D341Med (cell line): ENCODE measurements around the gene GPC4.
A peak's percentile ranks its signal among the peaks of the same experiment; 100 is the strongest.

ENCODE experiments used
- DNase-seq: peaks from one replicate; pipeline ENCODE4 v3.0.0; 2012; ENCODE audit warnings: low spot score

Gene GPC4

GRCh38 chrX:133415276-133416105, at the start of gene GPC4:
Gene GPC4 (minus strand): TSS chrX:133415489. CDS start chrX:133414965, 524 bp downstream.
- peak; percentile 53 for DNase-seq

- no peak for DNase-seq
These were observed 45.9 kb upstream of the GPC4 start for GRCh38 chrX:133461231-133461630.

DNA sequence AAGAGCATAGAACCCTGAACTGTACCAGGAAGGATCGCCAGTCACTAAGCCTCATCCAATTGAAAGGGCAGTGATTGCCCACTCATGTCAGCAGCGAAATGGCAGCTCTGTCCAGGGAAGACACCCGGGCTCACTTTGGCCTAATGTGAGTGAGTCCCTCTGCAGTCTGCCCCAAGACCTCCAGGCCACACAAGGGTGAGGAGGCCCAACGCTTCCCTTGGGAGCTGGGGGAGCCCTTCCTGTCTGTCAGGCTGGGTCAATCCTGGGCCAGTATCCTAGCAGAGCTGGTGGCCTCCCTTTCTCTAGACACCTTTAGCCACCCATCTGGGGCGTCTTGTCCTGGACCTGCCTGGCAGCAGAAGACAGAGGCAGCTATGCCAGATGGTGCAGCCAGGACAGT, 39.6 kb upstream of the GPC4 start:
- DNase-seq: no peak

DNA sequence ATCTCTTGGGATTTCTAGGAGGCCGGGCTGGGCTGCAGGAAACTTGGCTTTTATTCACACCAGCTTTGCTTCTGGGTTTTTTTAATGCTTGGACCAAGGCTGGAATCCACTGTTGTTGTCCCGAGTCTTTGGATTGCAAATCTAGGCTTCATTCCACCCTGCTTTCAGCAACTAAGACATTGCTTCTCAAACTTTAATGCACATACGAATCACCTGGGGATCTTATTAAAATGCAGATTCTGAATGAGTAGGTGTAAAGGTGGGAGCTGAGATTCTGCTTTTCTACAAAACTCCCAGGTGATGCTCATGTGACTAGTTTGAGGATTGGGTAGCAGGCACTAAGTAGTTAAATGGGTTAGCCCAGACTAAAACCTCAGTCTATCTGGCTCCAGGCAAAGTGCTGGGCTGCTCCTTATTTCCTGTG, 39.2 kb upstream of the GPC4 start:
- no peak for DNase-seq

GRCh38 chrX:133448512-133449076, 33.3 kb upstream of the GPC4 start:
- no peak for DNase-seq

- no peak for DNase-seq
These were observed 29.9 kb upstream of the GPC4 start for GRCh38 chrX:133444952-133445831.

- no peak for DNase-seq
These were observed 28.9 kb upstream of the GPC4 start for GRCh38 chrX:133444196-133444595.

DNA sequence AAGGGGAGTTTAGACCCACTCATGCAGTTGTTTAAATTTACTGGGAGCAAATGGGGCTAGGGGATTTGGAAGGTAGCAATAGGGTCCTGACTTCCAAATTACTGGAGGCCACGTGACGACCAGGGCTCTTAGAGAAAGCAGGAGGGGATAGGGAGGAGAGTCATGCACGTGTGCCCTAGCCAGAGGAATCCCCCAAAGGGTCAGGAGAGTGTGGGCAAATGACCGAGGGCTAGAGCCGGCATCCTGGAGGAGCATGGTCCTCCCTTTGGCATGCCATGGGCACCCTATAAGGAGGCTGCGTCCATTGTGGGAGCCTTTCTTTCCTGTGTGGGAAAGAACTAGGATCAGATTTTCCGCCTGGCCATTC, 25.5 kb upstream of the GPC4 start:
- no peak for DNase-seq

- no peak for DNase-seq
These were observed 24.9 kb upstream of the GPC4 start for GRCh38 chrX:133440081-133440796.

GRCh38 chrX:133437766-133438165, 22.5 kb upstream of the GPC4 start:
- no peak for DNase-seq

DNA sequence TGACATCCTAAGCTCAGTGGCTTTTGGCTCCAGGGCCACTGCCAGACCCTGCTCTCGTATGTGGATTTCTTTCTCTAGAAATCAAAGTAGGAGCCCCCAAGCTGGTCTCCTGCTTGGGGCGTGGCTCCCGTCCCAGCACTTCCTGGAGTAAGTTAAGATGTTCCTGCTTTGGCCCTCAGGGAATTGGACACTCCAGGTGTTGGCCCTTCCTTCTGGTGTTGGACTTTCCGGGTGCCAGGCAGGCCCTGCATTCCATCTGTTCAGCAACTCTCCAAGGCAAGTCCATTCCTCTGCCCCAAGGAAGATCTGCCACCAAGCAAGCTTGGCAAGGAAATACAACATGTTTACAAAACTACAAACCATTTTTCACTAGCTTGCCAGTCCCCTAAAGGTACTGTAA, 22.1 kb upstream of the GPC4 start:
- no peak for DNase-seq

DNA sequence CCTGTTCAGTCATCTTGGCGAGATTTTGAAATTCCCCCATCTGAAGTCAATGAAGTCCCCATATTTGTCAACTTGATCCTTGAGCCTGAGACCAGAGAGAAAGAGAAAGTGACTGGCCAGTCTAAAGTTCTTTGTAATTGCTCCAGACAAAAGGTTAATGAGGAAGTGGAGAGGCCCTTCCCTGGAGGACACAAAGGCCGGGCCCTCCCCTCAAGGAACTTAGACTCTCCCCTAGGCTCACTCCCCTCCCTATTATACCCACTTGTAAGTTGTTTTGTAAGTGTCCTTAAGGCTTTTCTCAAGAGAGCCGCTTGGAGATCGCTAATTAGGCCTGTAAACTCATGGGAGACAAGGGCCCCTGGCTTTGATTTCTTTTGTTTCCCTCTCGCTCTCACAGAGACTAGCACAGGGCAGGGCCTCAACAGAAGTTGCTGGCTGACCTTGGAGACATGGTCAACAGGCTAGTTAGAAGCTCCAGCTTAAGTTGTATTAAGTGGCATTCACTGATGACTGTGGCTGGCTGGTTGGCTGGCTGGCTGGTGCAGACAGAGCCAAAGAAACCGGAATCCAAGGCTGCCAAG, 20.3 kb upstream of the GPC4 start:
- DNase-seq: no peak

DNA sequence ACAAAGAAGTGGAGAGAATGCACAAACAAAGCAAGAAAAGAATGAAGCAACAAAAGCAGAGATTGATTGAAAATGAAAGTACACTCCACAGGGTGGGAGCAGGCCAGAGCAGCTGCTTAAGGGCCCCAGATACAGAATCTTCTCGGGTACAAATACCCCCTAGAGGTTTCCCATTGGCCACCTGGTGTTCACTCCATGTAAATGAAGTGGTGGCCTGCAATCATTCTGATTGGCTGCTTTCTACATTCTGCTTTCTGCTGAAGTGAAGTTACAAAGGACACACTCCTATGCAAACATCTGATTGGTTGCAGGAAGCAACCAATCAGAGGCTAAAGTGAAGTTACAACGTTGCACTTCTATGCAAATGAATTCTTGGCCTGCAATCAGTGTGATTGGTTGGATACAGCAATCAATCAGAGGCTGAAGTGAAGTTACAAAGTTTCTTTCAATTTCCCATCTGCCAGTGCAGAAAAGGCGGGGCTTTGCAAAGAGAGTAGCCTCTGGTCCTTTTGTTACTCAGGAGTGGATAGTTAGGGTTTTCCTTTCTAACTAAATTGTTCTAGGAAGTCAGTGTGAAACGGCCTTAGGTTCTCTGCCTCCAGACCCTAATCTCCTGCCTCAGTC, 19.0 kb upstream of the GPC4 start:
- DNase-seq: no peak

DNA sequence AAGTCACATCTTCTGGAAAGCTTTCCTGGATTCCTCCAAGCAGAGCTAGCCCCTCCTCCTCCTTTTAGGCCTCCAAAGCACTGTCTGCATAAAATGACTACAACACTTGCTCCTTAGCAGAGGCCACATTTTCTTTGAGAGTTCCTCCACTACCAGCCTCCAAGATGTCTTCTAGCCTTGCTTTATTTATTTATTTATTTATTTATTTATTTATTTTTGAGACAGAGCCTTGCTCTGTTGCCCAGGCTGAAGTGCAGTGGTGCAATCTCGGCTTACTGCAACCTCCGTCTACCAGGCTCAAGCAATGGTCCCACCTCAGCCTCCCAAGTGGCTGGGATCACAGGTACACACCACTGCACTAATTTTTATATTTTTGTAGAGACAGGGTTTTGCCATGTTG, 4.6 kb upstream of the GPC4 start:
- no peak for DNase-seq

DNA sequence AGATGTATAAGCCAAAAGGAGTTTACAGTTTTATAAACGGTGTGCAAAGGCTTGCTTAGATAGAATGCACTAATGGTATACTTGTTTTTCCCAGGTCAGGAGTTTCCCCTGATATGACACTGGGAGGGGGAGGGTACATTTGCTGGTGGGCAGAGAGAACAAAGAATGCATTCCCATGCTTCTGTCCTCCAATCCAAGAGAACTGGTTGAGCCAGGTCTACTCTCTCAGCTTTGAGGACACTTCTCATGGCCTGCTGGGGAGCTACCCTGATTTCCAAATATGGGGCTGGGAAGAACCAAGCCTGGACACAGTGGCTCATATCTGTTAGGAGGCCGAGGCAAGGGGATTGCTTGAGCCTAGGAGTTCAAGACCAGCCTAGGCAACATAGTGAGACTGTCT, 3.3 kb upstream of the GPC4 start:
- no peak for DNase-seq

DNA sequence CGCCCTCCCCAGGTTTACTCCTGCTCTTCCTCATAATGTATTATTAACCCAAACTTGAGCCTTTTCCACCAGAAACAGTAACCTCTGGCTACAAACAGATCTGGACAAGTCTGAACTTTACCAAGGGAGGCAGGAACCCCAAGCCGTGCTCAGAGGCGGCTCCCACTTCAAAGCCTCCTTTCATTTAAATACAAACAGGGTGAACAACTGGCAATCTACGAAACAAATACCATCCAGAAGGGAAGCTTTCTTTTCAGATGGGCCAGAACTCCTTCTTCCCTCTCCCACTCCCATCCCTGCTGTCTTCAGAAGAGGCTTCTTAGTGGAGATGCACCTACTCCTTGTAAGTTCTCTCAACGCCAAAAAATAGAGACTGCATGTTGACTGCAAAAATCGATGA, 2.1 kb upstream of the GPC4 start:
- no peak for DNase-seq

- peak; percentile 41 for DNase-seq
These were observed 648 bp downstream of the GPC4 start for GRCh38 chrX:133414406-133415275.

DNA sequence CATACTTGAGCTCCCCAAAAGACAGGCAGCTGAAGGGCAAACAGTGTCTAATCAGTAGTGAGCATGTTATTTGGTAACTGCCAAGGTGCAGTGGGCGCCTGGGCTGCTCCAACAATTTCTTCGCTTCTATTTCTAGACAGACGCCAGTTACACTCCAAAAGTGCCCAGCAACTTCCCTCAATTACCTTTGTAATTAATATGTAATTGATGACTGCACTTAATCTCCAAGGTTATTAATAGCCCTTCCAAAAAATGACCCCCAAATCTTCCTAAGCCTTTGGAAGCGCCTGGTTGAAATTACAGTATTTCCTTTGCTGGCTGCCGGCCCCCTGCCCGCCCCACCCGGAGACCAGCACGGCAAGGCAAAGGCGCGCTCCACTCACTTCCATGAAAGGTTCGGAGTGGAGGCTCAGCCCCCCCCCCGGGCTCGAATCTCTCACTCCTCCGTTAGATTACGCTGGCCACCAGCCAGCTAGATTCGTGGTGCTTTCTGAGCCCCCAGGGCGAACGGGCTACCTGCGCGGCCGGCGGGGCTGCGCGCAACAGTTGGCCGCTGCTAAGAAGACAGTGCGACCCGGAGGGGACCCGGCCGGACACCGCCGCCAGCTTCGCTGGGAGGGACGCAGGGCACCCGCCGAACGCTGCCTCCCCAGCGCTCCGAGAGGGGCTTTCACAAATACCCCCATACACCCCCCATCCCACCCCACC, 1.9 kb downstream of the GPC4 start:
- DNase-seq: peak; percentile 21

GRCh38 chrX:133412665-133413064, 2.6 kb downstream of the GPC4 start:
- no peak for DNase-seq

GRCh38 chrX:133412246-133412645, 3.0 kb downstream of the GPC4 start:
- no peak for DNase-seq
